HG03521 (cell line): ENCODE measurements around the gene PTPN22.

Source experiments
- ATAC-seq: cut with Tn5 transposase; IDR thresholded peaks from one replicate; pipeline ENCODE4 v1.9.1; 2021; ENCODE audit warnings: mild to moderate bottlenecking, moderate library complexity; ENCODE audit not compliant: unreplicated experiment

Gene PTPN22

DNA sequence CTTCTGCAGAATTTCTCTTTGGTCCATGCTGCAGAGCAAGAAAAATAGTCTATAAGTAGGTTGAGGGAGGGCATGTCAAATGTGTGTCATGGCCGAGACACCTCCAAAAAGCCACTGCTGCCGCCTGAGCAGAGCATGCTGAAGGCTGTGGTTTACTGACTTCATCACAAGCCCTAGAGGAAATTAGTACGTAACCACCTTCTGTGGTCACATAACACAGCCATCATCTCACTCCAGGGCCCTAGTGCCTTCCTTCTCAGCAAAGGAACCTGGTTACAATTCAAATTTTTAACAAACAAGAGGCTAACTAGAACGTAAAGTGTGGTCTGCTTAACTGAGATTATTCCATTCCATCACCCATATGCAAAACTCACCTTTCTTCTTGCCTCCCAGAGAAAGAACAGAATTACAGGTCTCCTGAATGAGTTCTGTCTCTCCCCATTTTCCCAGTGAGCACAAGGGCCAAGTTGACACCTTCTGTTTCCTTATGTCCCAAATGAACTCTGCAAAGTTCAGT is at the start of gene PTPN22:
PTPN22 (minus strand) TSS at position 116 of the 517 bp plus-strand sequence.
- peak; percentile 94 for ATAC-seq

GRCh38 chr1:113918243-113918642 is 46.7 kb upstream of the PTPN22 start:
- no peak for ATAC-seq

DNA sequence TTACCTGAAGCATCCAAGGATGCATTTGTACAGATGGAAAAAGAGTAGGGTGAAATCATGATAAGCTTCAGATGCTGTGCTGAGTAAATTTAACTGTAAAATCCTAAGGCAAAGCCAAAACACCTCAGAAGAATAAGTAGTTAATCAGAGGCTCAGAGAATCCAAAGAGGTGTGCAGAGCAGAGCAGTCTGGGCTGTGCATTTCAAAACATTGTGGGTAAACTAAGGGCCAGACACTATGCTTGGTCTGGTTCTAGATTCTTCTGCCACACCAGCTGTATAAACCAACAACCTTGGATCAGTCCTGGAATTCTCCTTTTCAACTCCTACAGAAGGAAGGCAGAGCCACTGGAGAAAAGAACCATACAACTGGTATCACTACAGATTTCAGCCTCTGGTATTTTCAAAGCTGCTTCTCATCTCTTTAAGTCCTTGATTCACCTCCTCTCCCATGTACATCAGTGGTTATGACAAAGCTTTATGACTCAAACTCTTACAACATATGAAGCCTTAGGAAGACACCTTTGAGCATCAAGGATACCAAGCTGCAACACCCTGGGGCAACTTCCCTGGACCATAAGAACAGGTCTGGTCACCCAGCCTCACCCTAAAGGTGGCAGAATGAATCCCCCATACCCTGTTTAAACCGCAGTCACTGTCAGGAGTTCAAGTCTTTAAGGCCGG is 46.0 kb upstream of the PTPN22 start:
- no peak for ATAC-seq

DNA sequence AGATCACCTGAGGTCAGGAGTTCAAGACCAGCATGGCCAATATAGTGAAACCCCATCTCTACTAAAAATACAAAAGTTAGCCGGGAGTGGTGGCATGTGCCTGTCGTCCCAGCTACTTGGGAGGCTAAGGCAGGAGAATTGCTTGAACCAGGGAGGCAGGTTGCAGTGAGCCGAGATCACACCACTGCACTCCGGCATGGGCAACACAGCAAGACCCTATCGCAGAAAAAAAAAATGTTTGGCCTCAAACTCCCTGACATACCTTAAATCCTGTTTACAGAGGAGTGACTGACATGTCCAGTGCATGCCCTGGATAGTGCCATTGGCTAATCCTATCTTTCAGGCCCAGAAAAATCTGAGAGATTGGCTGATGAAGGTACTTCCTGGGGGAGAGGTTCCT is 45.5 kb upstream of the PTPN22 start:
- no peak for ATAC-seq

GRCh38 chr1:113913887-113914664 is 42.6 kb upstream of the PTPN22 start:
- ATAC-seq = no peak

- ATAC-seq = no peak
These were observed 41.8 kb upstream of the PTPN22 start for GRCh38 chr1:113913312-113913668.

GRCh38 chr1:113912594-113913311 is 41.2 kb upstream of the PTPN22 start:
- ATAC-seq = no peak

DNA sequence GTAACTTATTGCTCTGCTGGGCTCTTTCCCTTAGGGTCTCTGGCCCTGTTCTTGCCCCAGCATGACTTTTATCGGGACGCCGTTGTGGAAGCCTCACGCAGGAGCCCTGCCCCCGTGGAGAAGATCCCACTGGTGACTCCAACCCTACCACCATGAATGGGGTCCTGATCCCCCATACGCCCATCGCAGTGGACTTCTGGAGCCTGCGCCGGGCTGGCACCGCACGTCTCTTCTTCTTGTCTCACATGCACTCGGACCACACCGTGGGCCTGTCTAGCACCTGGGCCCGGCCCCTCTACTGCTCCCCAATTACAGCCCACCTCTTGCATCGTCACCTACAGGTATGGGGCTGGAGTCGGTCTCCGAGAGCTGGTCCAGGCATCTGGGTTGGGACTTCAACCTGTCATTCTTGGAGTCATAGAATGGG is 33.9 kb upstream of the PTPN22 start:
- peak; percentile 1 for ATAC-seq

- peak; percentile 86 for ATAC-seq
These were observed 33.3 kb upstream of the PTPN22 start, which contains the start of the genes AP4B1 and DCLRE1B for GRCh38 chr1:113904674-113905434. Gene AP4B1 (minus strand): TSS chr1:113904799. CDS start chr1:113904717, 82 bp downstream. Gene DCLRE1B (plus strand): TSS chr1:113905326. CDS start chr1:113905587, 261 bp downstream.

GRCh38 chr1:113904293-113904673 is 32.8 kb upstream of the PTPN22 start:
- peak; percentile 23 for ATAC-seq

DNA sequence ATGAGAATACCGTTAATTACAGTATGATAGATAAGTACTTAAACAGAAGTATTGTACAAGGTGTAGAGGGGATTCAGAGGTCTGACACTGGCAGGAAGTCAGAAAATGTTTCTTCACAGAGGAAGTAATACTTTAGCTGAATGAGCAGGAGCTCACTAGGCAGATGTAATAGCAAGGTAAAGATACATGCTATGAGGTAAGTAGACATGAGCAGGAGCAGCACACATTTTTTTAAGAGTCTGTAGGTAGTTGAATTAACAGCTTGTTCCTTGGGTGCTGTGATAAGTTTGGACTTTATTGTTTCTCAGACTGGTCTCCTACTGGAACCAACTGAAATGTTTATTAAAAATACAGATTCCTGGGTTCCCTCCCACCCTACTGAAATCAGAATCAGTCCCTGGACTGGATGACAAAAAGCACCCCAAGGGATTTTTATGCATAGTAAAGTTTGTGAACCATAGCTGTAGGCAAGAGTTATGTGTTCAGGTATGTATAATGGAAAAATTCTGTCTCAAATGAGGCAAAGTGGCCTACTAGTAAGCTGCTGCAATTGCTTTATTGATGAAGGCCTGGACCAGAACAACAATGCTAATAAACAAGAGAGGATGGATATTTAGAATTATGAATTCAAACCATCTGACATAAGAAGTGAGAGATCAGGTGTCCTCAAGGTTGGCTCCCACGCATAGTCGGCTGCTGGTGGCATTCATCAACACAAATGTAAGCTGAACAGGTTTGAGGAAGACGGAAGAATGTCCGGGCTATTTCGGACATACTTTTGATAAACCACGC is 32.2 kb upstream of the PTPN22 start:
- no peak for ATAC-seq

DNA sequence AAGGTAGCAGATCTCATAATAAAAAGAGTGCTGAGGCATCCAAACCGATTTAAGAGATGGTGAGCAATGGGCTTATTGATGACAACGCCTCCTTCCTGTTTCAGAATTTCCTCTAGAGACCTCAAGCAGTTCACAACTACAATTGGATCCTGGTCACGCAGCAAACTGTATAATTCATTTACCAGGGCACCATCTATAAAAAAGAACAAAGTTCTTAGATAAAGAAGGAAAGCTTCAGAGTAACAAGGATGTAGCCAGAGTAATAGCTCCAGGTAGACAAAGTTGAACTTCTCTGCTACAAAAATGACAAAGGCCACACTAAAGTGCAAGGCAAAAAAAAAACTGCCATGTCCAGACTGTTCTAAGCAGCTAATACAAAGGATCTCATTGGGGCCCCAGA is 29.7 kb upstream of the PTPN22 start:
- ATAC-seq = no peak

- no peak for ATAC-seq
These were observed 27.6 kb upstream of the PTPN22 start for GRCh38 chr1:113899111-113899510.

GRCh38 chr1:113898241-113898814 is 26.8 kb upstream of the PTPN22 start:
- no peak for ATAC-seq

- ATAC-seq = no peak
These were observed 24.4 kb upstream of the PTPN22 start for GRCh38 chr1:113895961-113896360.

DNA sequence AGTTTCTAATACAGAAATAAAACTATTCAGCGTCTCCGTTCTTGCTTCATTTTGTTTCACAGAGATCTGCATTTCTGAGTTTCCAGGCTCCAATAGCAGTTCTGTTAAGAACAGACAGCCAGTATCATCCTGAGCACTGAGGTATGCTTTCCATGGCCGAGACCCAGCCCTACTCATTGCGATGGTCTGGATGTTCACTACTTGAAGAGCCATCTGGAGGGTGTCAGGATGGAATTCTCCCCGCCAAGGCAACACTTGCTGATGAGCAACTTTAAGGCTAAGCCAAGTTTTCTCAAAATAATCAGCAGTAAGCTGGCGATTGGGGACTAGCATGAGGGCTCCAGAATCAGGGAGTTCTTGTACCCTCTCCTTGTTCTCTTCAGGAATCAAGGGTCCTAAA is 23.6 kb upstream of the PTPN22 start:
- ATAC-seq = no peak

- no peak for ATAC-seq
These were observed 21.8 kb upstream of the PTPN22 start for GRCh38 chr1:113893267-113893666.

GRCh38 chr1:113891631-113892220 is 20.2 kb upstream of the PTPN22 start:
- ATAC-seq = no peak

DNA sequence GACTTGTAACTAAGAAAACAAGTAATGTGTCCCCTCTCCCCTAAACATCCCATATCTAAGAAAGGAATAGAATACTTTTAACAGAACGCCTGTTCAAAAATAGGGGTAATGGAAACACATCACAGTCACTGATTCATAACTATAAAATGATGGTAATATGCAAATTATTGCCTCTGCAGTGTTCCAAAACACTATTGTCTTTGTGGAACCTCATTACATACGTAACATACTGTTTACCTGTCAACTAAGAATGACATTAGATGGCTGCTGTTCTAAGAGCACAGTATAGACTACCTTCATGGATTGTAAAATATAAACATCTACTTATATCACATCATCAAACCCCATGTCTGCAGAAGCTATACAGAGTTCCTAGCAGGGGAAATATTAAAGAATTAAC is 19.3 kb upstream of the PTPN22 start:
- no peak for ATAC-seq
